K562 (cell line): ENCODE measurements around the gene GPN1. TPM values are rescaled to one million over a fixed set of nuclear protein-coding genes. Genes with fewer than 3 reads are reported as not detected.
A peak's percentile ranks its signal among the peaks of the same experiment; 100 is the strongest.

Source experiments
- KLF6 ChIP-seq: fragments of 250-450 bp; sonication (Bioruptor Pico); IDR thresholded peaks from 2 replicates; pipeline ENCODE4 v1.4.0; 2020; ENCODE audit warnings: mild to moderate bottlenecking, moderate library complexity, borderline replicate concordance
- MTA2 ChIP-seq: fragments of 450-650 bp; IDR thresholded peaks from 2 replicates; pipeline ENCODE4 v1.6.1; 2016; ENCODE audit warnings: low read depth
- NCOA4 ChIP-seq: fragments of 450-650 bp; IDR thresholded peaks from 2 replicates; pipeline ENCODE4 v1.6.1; 2018; ENCODE audit warnings: mild to moderate bottlenecking; ENCODE audit not compliant: partially characterized antibody
- POLR3A ChIP-seq: IDR thresholded peaks from 2 replicates; pipeline ENCODE4 v1.6.1; 2011; ENCODE audit warnings: borderline replicate concordance, mild to moderate bottlenecking, moderate library complexity; ENCODE audit not compliant: insufficient read length, insufficient read depth; ENCODE audit errors: extremely low read depth
- PTTG1 ChIP-seq: fragments of 450-650 bp; IDR thresholded peaks from 2 replicates; pipeline ENCODE4 v1.6.1; 2016; ENCODE audit warnings: low read depth, mild to moderate bottlenecking, missing genetic modification characterization, missing compliant biosample characterization
- ZNF766 ChIP-seq: fragments of 200-800 bp; sonication (Bioruptor generic); conservative IDR thresholded peaks from 2 replicates; pipeline ENCODE4 v1.6.1; 2016; ENCODE audit warnings: missing genetic modification characterization, missing compliant biosample characterization
- polyA plus RNA-seq, 8 experiments: library from polyadenylated mRNA; depleted of rRNA in 4 of 8; stranded (reverse) in 5 of 8; unstranded in 3 of 8; fragments of >200 nt; fragmentation: Nextera tagmentation in 2 of 8; fragmentation: Illumina TruSeq in 1 of 8; extraction: Ambion mirVana in 2 of 8; extraction: Trizol in 1 of 8; gene quantifications; 2 replicates each; pipeline versions ENCODE4 v1.2.1 to v1.2.3, GENCODE V29; 2011 to 2014; ENCODE audit warnings: inconsistent platforms in 1 of 8, missing spikeins in 1 of 8
- total RNA-seq, 7 experiments: library from RNA; depleted of rRNA in 6 of 7; stranded (reverse); fragments of >200 nt in 6 of 7; fragmentation: Illumina TruSeq in 2 of 7; extraction: Trizol in 2 of 7; gene quantifications; 2 replicates each; pipeline versions ENCODE4 v1.2.1 to v1.2.3, GENCODE V29; 2011 to 2021; ENCODE audit warnings: low replicate concordance in 1 of 7
- TF ChIP-seq, protein P1 (sequence below): fragments of 450-650 bp; IDR thresholded peaks from 2 replicates; pipeline ENCODE4 v1.6.1; 2016; ENCODE audit warnings: low read depth
- TF ChIP-seq, protein P2 (sequence below): fragments of 200-800 bp; sonication (Bioruptor generic); IDR thresholded peaks from 2 replicates; pipeline ENCODE4 v1.6.1; 2017; ENCODE audit warnings: missing genetic modification characterization, missing compliant biosample characterization
- TF ChIP-seq, protein P3 (sequence below): IDR thresholded peaks from 3 replicates; pipeline ENCODE4 v1.6.1; 2011; ENCODE audit warnings: borderline replicate concordance, mild to moderate bottlenecking, moderate library complexity; ENCODE audit not compliant: insufficient read length; ENCODE audit errors: extremely low read depth
- TF ChIP-seq, protein P4 (sequence below): fragments of 250-450 bp; sonication (Bioruptor Pico); IDR thresholded peaks from 2 replicates; pipeline ENCODE4 v1.4.0; 2020; ENCODE audit warnings: borderline replicate concordance

The GPN1 gene
- total and polyA plus RNA-seq, 9 of the 15 experiments (the other 6 are each of a cell fraction or from before 2014, with no cell fraction given) = 23.4 to 171 (median 48.2) TPM

DNA sequence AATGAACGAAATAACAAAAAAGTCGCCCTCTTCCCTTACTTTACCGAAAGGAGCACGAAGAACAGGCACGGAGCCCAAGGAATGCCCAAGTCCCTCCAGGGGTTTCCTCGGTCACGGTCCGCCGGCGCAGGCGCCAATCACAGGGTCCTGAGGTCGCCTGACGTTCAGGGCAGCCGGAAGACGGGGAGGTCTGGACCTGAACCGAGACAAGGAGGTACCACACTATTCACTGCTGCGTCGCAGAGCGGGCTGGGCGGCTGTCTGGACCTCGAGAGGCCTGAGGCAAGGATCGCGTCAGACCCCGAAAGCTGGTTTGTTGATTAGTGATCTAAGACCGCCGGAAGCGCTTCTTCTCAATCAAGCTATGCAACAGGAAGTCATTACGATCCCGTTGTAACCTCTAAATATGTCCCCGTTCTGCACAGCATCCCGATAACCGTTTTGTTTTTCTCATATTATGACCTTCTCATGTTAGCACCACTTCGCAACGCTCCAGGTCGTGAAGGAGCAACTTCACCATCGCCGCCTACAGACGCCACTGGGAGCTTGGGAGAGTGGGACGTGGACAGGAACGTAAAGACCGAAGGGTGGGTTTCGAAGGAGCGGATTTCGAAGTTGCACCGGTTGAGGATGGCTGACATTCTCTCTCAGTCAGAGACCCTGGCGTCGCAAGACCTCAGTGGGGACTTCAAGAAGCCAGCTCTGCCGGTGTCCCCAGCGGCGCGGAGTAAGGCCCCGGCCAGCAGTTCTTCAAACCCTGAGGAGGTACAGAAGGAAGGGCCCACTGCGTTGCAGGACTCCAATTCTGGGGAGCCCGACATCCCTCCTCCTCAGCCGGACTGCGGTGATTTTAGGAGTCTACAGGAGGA is 34.7 kb downstream of the GPN1 start, which contains the start of the genes SLC4A1AP and SUPT7L (continued):
- TF ChIP-seq, protein P1, sequence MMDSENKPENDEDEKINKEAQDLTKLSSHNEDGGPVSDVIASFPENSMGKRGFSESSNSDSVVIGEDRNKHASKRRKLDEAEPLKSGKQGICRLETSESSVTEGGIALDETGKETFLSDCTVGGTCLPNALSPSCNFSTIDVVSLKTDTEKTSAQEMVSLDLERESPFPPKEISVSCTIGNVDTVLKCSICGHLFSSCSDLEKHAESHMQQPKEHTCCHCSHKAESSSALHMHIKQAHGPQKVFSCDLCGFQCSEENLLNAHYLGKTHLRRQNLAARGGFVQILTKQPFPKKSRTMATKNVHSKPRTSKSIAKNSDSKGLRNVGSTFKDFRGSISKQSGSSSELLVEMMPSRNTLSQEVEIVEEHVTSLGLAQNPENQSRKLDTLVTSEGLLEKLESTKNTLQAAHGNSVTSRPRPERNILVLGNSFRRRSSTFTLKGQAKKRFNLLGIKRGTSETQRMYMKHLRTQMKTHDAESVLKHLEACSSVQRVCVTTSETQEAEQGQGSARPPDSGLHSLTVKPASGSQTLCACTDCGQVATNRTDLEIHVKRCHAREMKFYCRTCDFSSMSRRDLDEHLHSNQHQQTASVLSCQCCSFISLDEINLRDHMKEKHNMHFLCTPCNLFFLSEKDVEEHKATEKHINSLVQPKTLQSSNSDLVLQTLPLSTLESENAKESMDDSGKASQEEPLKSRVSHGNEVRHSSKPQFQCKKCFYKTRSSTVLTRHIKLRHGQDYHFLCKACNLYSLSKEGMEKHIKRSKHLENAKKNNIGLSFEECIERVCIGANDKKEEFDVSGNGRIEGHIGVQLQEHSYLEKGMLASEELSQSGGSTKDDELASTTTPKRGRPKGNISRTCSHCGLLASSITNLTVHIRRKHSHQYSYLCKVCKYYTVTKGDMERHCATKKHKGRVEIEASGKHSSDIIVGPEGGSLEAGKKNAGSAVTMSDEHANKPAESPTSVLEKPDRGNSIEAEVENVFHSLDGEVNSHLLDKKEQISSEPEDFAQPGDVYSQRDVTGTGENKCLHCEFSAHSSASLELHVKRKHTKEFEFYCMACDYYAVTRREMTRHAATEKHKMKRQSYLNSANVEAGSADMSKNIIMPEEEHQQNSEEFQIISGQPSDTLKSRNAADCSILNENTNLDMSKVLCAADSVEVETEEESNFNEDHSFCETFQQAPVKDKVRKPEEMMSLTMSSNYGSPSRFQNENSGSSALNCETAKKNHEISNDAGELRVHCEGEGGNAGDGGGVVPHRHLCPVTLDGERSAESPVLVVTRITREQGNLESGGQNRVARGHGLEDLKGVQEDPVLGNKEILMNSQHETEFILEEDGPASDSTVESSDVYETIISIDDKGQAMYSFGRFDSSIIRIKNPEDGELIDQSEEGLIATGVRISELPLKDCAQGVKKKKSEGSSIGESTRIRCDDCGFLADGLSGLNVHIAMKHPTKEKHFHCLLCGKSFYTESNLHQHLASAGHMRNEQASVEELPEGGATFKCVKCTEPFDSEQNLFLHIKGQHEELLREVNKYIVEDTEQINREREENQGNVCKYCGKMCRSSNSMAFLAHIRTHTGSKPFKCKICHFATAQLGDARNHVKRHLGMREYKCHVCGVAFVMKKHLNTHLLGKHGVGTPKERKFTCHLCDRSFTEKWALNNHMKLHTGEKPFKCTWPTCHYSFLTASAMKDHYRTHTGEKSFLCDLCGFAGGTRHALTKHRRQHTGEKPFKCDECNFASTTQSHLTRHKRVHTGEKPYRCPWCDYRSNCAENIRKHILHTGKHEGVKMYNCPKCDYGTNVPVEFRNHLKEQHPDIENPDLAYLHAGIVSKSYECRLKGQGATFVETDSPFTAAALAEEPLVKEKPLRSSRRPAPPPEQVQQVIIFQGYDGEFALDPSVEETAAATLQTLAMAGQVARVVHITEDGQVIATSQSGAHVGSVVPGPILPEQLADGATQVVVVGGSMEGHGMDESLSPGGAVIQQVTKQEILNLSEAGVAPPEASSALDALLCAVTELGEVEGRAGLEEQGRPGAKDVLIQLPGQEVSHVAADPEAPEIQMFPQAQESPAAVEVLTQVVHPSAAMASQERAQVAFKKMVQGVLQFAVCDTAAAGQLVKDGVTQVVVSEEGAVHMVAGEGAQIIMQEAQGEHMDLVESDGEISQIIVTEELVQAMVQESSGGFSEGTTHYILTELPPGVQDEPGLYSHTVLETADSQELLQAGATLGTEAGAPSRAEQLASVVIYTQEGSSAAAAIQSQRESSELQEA = peak; percentile 53; the same call in 1 of the 2 replicates
- TF ChIP-seq, protein P2, sequence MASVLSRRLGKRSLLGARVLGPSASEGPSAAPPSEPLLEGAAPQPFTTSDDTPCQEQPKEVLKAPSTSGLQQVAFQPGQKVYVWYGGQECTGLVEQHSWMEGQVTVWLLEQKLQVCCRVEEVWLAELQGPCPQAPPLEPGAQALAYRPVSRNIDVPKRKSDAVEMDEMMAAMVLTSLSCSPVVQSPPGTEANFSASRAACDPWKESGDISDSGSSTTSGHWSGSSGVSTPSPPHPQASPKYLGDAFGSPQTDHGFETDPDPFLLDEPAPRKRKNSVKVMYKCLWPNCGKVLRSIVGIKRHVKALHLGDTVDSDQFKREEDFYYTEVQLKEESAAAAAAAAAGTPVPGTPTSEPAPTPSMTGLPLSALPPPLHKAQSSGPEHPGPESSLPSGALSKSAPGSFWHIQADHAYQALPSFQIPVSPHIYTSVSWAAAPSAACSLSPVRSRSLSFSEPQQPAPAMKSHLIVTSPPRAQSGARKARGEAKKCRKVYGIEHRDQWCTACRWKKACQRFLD (CRISPR knock-in tag) = peak; percentile 74; the same call in 1 of the 2 replicates
- TF ChIP-seq ZNF766 (CRISPR knock-in tag) (peak; percentile 64; the same call in 1 of the 2 replicates), MTA2 (peak; percentile 46; the same call in 1 of the 2 replicates), KLF6 (CRISPR knock-in tag) (no peak), NCOA4 (no peak), PTTG1 (tag) (no peak), POLR3A (no peak)
- TF ChIP-seq, protein P3, sequence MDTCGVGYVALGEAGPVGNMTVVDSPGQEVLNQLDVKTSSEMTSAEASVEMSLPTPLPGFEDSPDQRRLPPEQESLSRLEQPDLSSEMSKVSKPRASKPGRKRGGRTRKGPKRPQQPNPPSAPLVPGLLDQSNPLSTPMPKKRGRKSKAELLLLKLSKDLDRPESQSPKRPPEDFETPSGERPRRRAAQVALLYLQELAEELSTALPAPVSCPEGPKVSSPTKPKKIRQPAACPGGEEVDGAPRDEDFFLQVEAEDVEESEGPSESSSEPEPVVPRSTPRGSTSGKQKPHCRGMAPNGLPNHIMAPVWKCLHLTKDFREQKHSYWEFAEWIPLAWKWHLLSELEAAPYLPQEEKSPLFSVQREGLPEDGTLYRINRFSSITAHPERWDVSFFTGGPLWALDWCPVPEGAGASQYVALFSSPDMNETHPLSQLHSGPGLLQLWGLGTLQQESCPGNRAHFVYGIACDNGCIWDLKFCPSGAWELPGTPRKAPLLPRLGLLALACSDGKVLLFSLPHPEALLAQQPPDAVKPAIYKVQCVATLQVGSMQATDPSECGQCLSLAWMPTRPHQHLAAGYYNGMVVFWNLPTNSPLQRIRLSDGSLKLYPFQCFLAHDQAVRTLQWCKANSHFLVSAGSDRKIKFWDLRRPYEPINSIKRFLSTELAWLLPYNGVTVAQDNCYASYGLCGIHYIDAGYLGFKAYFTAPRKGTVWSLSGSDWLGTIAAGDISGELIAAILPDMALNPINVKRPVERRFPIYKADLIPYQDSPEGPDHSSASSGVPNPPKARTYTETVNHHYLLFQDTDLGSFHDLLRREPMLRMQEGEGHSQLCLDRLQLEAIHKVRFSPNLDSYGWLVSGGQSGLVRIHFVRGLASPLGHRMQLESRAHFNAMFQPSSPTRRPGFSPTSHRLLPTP = no peak
- TF ChIP-seq, protein P4, sequence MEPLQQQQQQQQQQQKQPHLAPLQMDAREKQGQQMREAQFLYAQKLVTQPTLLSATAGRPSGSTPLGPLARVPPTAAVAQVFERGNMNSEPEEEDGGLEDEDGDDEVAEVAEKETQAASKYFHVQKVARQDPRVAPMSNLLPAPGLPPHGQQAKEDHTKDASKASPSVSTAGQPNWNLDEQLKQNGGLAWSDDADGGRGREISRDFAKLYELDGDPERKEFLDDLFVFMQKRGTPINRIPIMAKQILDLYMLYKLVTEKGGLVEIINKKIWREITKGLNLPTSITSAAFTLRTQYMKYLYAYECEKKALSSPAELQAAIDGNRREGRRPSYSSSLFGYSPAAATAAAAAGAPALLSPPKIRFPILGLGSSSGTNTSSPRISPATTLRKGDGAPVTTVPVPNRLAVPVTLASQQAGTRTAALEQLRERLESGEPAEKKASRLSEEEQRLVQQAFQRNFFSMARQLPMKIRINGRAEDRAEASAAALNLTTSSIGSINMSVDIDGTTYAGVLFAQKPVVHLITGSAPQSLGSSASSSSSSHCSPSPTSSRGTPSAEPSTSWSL (CRISPR knock-in tag) = no peak
